Measurements from ENCODE around the gene HCFC1R1.

- TF ChIP-seq POLR2A (IDR thresholded peaks at IDR 0.05; ENCODE audit: low read depth, low read length) (no peak), POLR2AphosphoS5 (IDR thresholded peaks at IDR 0.05; ENCODE audit: low read depth, low read length) (no peak), TAF1 (IDR thresholded peaks at IDR 0.05; ENCODE audit: borderline replicate concordance, low read depth, low read length) (no peak)
Measured at GRCh38 chr16:2992383-2993081, 31.2 kb downstream of the HCFC1R1 start.

Measured in GM12892 (cell line).